ENCODE results near the gene PIGN.

The PIGN gene

DNA sequence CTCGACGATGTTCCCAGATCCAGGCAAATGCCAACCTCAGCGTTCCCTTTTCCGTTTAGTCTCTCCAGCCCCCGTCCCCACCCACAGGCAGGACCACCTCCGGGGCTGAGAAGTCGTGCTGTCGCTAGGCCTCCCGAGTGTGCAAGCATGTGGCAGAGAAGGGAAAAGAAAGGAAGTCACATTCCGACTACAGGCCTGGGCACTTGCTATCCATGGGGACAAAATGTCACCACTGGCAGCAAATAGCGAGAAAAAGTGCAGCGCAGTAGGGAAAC, 420 bp downstream of the PIGN start:
- peak overlapping the region; percentile 90 for H3K27ac ChIP-seq
- POLR2A ChIA-PET (ENCODE audit: low non-redundant PET), result no interaction called here
- no peak for DNase-seq (ENCODE audit: low spot score)
- TF ChIP-seq, protein P1, sequence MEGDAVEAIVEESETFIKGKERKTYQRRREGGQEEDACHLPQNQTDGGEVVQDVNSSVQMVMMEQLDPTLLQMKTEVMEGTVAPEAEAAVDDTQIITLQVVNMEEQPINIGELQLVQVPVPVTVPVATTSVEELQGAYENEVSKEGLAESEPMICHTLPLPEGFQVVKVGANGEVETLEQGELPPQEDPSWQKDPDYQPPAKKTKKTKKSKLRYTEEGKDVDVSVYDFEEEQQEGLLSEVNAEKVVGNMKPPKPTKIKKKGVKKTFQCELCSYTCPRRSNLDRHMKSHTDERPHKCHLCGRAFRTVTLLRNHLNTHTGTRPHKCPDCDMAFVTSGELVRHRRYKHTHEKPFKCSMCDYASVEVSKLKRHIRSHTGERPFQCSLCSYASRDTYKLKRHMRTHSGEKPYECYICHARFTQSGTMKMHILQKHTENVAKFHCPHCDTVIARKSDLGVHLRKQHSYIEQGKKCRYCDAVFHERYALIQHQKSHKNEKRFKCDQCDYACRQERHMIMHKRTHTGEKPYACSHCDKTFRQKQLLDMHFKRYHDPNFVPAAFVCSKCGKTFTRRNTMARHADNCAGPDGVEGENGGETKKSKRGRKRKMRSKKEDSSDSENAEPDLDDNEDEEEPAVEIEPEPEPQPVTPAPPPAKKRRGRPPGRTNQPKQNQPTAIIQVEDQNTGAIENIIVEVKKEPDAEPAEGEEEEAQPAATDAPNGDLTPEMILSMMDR (conservative IDR thresholded peaks at IDR 0.05; ENCODE audit: low read depth), result no peak
- CTCF ChIA-PET, result interaction anchor here (0.5 kb wide), 1 partner anchor 10 kb away, joined by 3 read pairs; no protein-coding TSS in a partner anchor

DNA sequence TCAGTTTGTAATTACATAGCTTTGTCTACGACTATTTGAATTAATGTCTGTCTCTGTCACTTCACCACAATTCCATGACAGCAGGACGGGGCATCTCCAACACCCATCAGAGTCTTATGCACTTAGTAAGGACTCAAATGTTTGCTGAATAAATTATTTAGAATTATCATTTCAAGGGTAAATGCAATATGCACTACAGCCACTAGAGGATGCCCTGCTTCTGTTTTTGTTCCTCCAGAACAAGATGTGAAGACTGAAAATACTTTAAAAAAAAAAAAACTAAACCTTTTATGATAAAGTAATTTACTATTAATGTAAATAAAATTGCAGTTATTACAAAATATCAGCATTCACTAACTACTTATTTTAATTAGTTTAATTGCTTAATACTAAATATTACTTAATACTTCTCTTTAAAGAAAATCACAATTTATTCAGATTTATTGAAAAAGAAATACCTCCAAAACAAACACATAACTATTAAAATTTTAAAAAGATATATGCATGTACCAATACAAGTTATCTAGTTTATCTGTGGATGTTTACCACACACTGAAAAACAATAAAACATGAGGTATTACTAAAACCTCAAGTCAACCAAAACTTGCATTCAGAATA, 3.2 kb downstream of the PIGN start:
- ChIA-PET CTCF (interaction anchor here (0.6 to 1.9 kb wide), 3 partner anchors 21 to 66 kb away, joined by 3 to 6 read pairs (median 3); no protein-coding TSS in a partner anchor), POLR2A (ENCODE audit: low non-redundant PET) (no interaction called here)
- no peak overlapping the region for H3K27ac ChIP-seq
- DNase-seq (ENCODE audit: low spot score), result no peak
- TF ChIP-seq, protein P1 (conservative IDR thresholded peaks at IDR 0.05; ENCODE audit: low read depth), result peak; percentile 99

DNA sequence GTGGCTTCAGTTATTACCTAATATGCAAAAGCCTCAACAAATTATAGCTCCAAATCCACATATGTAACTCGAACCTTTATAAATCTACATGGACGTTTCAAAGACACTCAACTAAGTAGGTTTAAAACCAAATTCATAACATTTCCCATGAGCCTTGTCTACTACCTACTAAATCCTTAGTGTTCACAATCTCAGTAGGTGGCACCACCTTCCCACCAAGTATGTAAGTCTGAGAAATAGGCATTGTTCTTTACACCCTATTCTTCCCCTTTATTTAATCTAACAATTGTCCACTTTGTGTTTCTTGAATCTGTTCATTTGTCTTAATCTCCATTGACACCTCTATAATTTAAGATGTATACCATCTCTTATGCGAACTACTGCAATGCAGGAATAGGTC, 4.6 kb downstream of the PIGN start:
- ChIA-PET POLR2A (ENCODE audit: low non-redundant PET) (no interaction called here), CTCF (interaction anchor here (1.9 kb wide), 1 partner anchor 67 kb away, joined by 6 read pairs; no protein-coding TSS in a partner anchor)
- H3K27ac ChIP-seq, result no peak overlapping the region
- TF ChIP-seq, protein P1 (conservative IDR thresholded peaks at IDR 0.05; ENCODE audit: low read depth), result no peak
- no peak for DNase-seq (ENCODE audit: low spot score)

DNA sequence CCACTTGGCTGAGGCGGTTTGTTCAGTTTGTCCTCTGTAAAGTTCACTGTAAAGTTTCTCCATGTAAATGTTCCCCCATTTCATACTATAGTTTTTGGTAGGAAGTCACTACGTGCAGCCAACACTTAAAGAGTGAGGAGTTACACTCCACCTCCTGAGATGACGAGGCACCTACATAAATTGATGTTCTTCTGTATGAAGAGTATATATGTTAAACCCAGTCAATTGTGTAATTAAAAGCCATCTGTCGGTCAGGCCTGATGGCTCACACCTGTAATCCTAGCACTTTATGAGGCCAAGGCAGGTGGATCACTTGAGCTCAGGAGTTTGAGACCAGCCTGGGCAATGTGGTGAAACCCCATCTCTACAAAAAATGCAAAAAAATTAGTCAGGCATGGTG, 7.6 kb downstream of the PIGN start:
- CTCF ChIA-PET, result interaction anchor here (0.6 kb wide), 1 partner anchor 521 kb away, joined by 6 read pairs; no protein-coding TSS in a partner anchor
- TF ChIP-seq, protein P1 (conservative IDR thresholded peaks at IDR 0.05; ENCODE audit: low read depth), result no peak
- POLR2A ChIA-PET (ENCODE audit: low non-redundant PET), result no interaction called here

GRCh38 chr18:62177271-62177670, 9.6 kb downstream of the PIGN start:
- H3K27ac ChIP-seq, result no peak overlapping the region
- ChIA-PET POLR2A (ENCODE audit: low non-redundant PET) (no interaction called here), CTCF (interaction anchor here (0.5 kb wide), 1 partner anchor 1758 kb away, joined by 4 read pairs; no protein-coding TSS in a partner anchor)
- DNase-seq (ENCODE audit: low spot score), result no peak
- TF ChIP-seq, protein P1 (conservative IDR thresholded peaks at IDR 0.05; ENCODE audit: low read depth), result no peak

More for the DNA sequence above, 7.6 kb downstream of the PIGN start:
- no peak overlapping the region for H3K27ac ChIP-seq
- no peak for DNase-seq (ENCODE audit: low spot score)

DNA sequence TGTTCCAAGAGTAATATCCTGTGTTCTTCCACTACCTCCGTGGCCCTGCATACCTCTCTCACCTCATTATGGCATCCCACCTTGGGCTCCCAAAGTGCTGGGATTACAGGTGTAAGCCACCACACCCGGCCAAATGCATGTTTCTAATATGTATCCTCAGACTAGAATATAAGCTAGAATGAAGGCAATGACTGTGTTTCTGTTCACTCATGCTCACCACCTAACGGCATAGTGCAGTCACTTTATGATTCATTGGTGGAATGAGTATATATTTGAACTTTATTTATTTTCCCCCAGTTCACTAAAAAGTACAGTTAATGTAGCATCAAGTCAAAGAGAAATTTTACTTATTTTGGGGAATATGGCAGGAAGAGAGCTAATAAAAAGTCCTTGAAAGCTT, 11.3 kb downstream of the PIGN start:
- DNase-seq (ENCODE audit: low spot score), result no peak
- ChIA-PET POLR2A (ENCODE audit: low non-redundant PET) (no interaction called here), CTCF (interaction anchor here (0.6 to 0.8 kb wide), 2 partner anchors 12 to 841 kb away, joined by 3 to 4 read pairs; no protein-coding TSS in a partner anchor)
- H3K27ac ChIP-seq, result no peak overlapping the region
- TF ChIP-seq, protein P1 (conservative IDR thresholded peaks at IDR 0.05; ENCODE audit: low read depth), result no peak
